ENCODE results near the gene ADO.

GRCh38 chr10:62811159-62811875 is 6.8 kb downstream of the ADO start:
- no peak for TF ChIP-seq ZNF532 (CRISPR knock-in tag; IDR thresholded peaks at IDR 0.05; ENCODE audit: borderline replicate concordance)
- TF ChIP-seq PREB (CRISPR knock-in tag; IDR thresholded peaks at IDR 0.05; ENCODE audit: borderline replicate concordance), result no peak
- no peak for TF ChIP-seq TCF7 (CRISPR knock-in tag; IDR thresholded peaks at IDR 0.05; ENCODE audit: low read depth)
- no peak for TF ChIP-seq CREM (CRISPR knock-in tag; IDR thresholded peaks at IDR 0.05)
- TF ChIP-seq E2F4 (CRISPR knock-in tag; IDR thresholded peaks at IDR 0.05; ENCODE audit: borderline replicate concordance, low read depth), result no peak

Data from WTC11 (cell line).